ENCODE data around the gene MCM5. TPM values are rescaled to one million over a fixed set of nuclear protein-coding genes. Genes with fewer than 3 reads are reported as not detected.

The MCM5 gene
- total RNA-seq, 4 donors from 2014 or later = 19.8 to 25.3 (median 22.4) TPM

GRCh38 chr22:35451592-35451991 is 51.7 kb downstream of the MCM5 start:
- H3K27ac ChIP-seq = no peak overlapping the region
- H3K9me3 ChIP-seq = no peaks in the 10 kb centered on the region
- H3K27me3 ChIP-seq = no peaks in the 10 kb centered on the region
- no peak for DNase-seq (ENCODE audit: low spot score in 2 of 2)
- peaks cover 0 to 3% (median 0%) of the 10 kb centered on the region in 4 donors for H3K4me1 ChIP-seq
- 70 to 71% methylated on average over 7 of the region's 7 CpGs for WGBS, 2 donors
- TF ChIP-seq POLR2A (IDR thresholded peaks at IDR 0.05) = no peak
- TF ChIP-seq CTCF (IDR thresholded peaks at IDR 0.05) = no peak
- no peak for TF ChIP-seq EP300 (IDR thresholded peaks at IDR 0.05)
- H3K4me3 ChIP-seq = no peak overlapping the region
- peaks cover 0 to 12% (median 0%) of the 10 kb centered on the region in 3 donors for H3K36me3 ChIP-seq

- no peak for TF ChIP-seq POLR2A (IDR thresholded peaks at IDR 0.05)
- no peak for TF ChIP-seq CTCF (IDR thresholded peaks at IDR 0.05)
- no peak for TF ChIP-seq EP300 (IDR thresholded peaks at IDR 0.05)
- Histone ChIP-seq H3K27me3 (no peaks in the 10 kb centered on the region), H3K4me3 (no peak overlapping the region), H3K9me3 (no peaks in the 10 kb centered on the region), H3K27ac (no peak overlapping the region), H3K36me3 (peaks cover 0 to 12% (median 0%) of the 10 kb centered on the region in 3 donors), H3K4me1 (no peaks in the 10 kb centered on the region)
- WGBS, 2 donors = 82 to 87% methylated on average over 15 of the region's 15 CpGs
- DNase-seq (ENCODE audit: low spot score in 2 of 2) = no peak
Measured at GRCh38 chr22:35452351-35452781, 52.4 kb downstream of the MCM5 start.

- Histone ChIP-seq H3K9me3 (no peaks in the 10 kb centered on the region), H3K36me3 (peaks cover 0 to 12% (median 0%) of the 10 kb centered on the region in 3 donors), H3K27ac (no peak overlapping the region), H3K4me3 (no peak overlapping the region), H3K4me1 (no peaks in the 10 kb centered on the region), H3K27me3 (no peaks in the 10 kb centered on the region)
- DNase-seq (ENCODE audit: low spot score in 2 of 2) = no peak
- TF ChIP-seq EP300 (IDR thresholded peaks at IDR 0.05) (no peak), POLR2A (IDR thresholded peaks at IDR 0.05) (no peak), CTCF (IDR thresholded peaks at IDR 0.05) (no peak)
- whole genome bisulfite sequencing, 2 donors = 65 to 77% methylated on average over 13 of the region's 13 CpGs
Measured at GRCh38 chr22:35452810-35453743, 53.1 kb downstream of the MCM5 start.

GRCh38 chr22:35454416-35455054 is 54.6 kb downstream of the MCM5 start:
- Histone ChIP-seq H3K36me3 (peaks cover 0 to 12% (median 0%) of the 10 kb centered on the region in 3 donors), H3K27ac (no peak overlapping the region), H3K27me3 (no peaks in the 10 kb centered on the region), H3K4me1 (no peaks in the 10 kb centered on the region), H3K9me3 (no peaks in the 10 kb centered on the region), H3K4me3 (no peak overlapping the region)
- 37 to 60% methylated on average over 4 to 8 of the region's 9 CpGs for WGBS, 2 donors
- no peak for DNase-seq (ENCODE audit: low spot score in 2 of 2)
- TF ChIP-seq POLR2A (IDR thresholded peaks at IDR 0.05) (no peak), CTCF (IDR thresholded peaks at IDR 0.05) (peak in 1 of 5 experiments; percentile 7)

GRCh38 chr22:35455529-35455928 is 55.6 kb downstream of the MCM5 start:
- Histone ChIP-seq H3K27me3 (no peaks in the 10 kb centered on the region), H3K36me3 (peaks cover 0 to 7% (median 0%) of the 10 kb centered on the region in 3 donors), H3K4me3 (no peak overlapping the region), H3K27ac (no peak overlapping the region), H3K4me1 (no peaks in the 10 kb centered on the region), H3K9me3 (no peaks in the 10 kb centered on the region)
- WGBS, 2 donors = 88 to 92% methylated on average over 5 of the region's 5 CpGs
- no peak for DNase-seq (ENCODE audit: low spot score in 2 of 2)
- TF ChIP-seq POLR2A (IDR thresholded peaks at IDR 0.05) (no peak), CTCF (IDR thresholded peaks at IDR 0.05) (no peak), EP300 (IDR thresholded peaks at IDR 0.05) (no peak)
